ENCODE results near the gene TBL1X.

Gene TBL1X

GRCh38 chrX:9587642-9588041 is 122.8 kb downstream of the TBL1X start:
- Histone ChIP-seq H3K36me3 (replicated peaks; ENCODE audit: low read depth, low read length) (no peaks in the 10 kb centered on the region), H3K27ac (ENCODE audit: low read length) (no peak overlapping the region), H3K4me2 (ENCODE audit: low read length) (no peak overlapping the region)

GRCh38 chrX:9591496-9591895 is 126.6 kb downstream of the TBL1X start:
- Histone ChIP-seq H3K4me3 (ENCODE audit: low read length) (no peak overlapping the region), H3K27me3 (ENCODE audit: low read depth, low read length) (no peaks in the 10 kb centered on the region), H3K36me3 (replicated peaks; ENCODE audit: low read depth, low read length) (no peaks in the 10 kb centered on the region), H3K9me3 (ENCODE audit: insufficient read depth, low read length) (no peaks in the 10 kb centered on the region), H3K4me1 (ENCODE audit: low read length) (peaks cover 8% of the 10 kb centered on the region), H3K4me2 (ENCODE audit: low read length) (no peak overlapping the region), H2AFZ (ENCODE audit: low read depth, low read length) (no peak overlapping the region), H4K20me1 (ENCODE audit: insufficient read depth, low read length) (peaks cover 3% of the 10 kb centered on the region; the same call in 1 of the 2 replicates), H3K27ac (ENCODE audit: low read length) (no peak overlapping the region), H3K79me2 (ENCODE audit: low read length) (no peaks in the 10 kb centered on the region), H3K9ac (ENCODE audit: low read length) (no peak overlapping the region)
- no peak for TF ChIP-seq EZH2phosphoT487 (IDR thresholded peaks at IDR 0.05; ENCODE audit: low read depth)
- TF ChIP-seq CTCF (IDR thresholded peaks at IDR 0.05; ENCODE audit: low read depth, low read length), result no peak

More at GRCh38 chrX:9587642-9588041, 122.8 kb downstream of the TBL1X start:
- Histone ChIP-seq H3K79me2 (ENCODE audit: low read length) (no peaks in the 10 kb centered on the region), H3K9ac (ENCODE audit: low read length) (no peak overlapping the region), H2AFZ (ENCODE audit: low read depth, low read length) (no peak overlapping the region), H3K27me3 (ENCODE audit: low read depth, low read length) (no peaks in the 10 kb centered on the region), H4K20me1 (ENCODE audit: insufficient read depth, low read length) (peaks cover 5% of the 10 kb centered on the region; the same call in 1 of the 2 replicates), H3K4me3 (ENCODE audit: low read length) (no peak overlapping the region), H3K4me1 (ENCODE audit: low read length) (no peaks in the 10 kb centered on the region), H3K9me3 (ENCODE audit: insufficient read depth, low read length) (no peaks in the 10 kb centered on the region)
- no peak for TF ChIP-seq CTCF (IDR thresholded peaks at IDR 0.05; ENCODE audit: low read depth, low read length)
- no peak for TF ChIP-seq EZH2phosphoT487 (IDR thresholded peaks at IDR 0.05; ENCODE audit: low read depth)

- no peak overlapping the region for H3K9ac ChIP-seq (ENCODE audit: low read length)
- peaks cover 8% of the 10 kb centered on the region for H3K4me1 ChIP-seq (ENCODE audit: low read length)
- peak overlapping the region; percentile 50; the same call in 1 of the 2 replicates for H3K4me3 ChIP-seq (ENCODE audit: low read length)
- H2AFZ ChIP-seq (ENCODE audit: low read depth, low read length), result no peak overlapping the region
- H3K9me3 ChIP-seq (ENCODE audit: insufficient read depth, low read length), result no peaks in the 10 kb centered on the region
- H4K20me1 ChIP-seq (ENCODE audit: insufficient read depth, low read length), result peaks cover 3% of the 10 kb centered on the region; the same call in 1 of the 2 replicates
- no peak for TF ChIP-seq CTCF (IDR thresholded peaks at IDR 0.05; ENCODE audit: low read depth, low read length)
- TF ChIP-seq EZH2phosphoT487 (IDR thresholded peaks at IDR 0.05; ENCODE audit: low read depth), result no peak
- H3K27me3 ChIP-seq (ENCODE audit: low read depth, low read length), result no peaks in the 10 kb centered on the region
- H3K4me2 ChIP-seq (ENCODE audit: low read length), result peak overlapping the region; percentile 61
- H3K27ac ChIP-seq (ENCODE audit: low read length), result no peak overlapping the region
- no peaks in the 10 kb centered on the region for H3K36me3 ChIP-seq (replicated peaks; ENCODE audit: low read depth, low read length)
- no peaks in the 10 kb centered on the region for H3K79me2 ChIP-seq (ENCODE audit: low read length)
Observed at GRCh38 chrX:9593756-9594155, 128.9 kb downstream of the TBL1X start.

GRCh38 chrX:9595174-9595573 is 130.3 kb downstream of the TBL1X start:
- no peaks in the 10 kb centered on the region for H3K9me3 ChIP-seq (ENCODE audit: insufficient read depth, low read length)
- no peaks in the 10 kb centered on the region for H3K36me3 ChIP-seq (replicated peaks; ENCODE audit: low read depth, low read length)
- H3K4me2 ChIP-seq (ENCODE audit: low read length), result no peak overlapping the region
- no peaks in the 10 kb centered on the region for H3K79me2 ChIP-seq (ENCODE audit: low read length)
- no peak overlapping the region for H3K27ac ChIP-seq (ENCODE audit: low read length)
- no peak overlapping the region for H3K9ac ChIP-seq (ENCODE audit: low read length)
- no peaks in the 10 kb centered on the region for H3K27me3 ChIP-seq (ENCODE audit: low read depth, low read length)
- peaks cover 3% of the 10 kb centered on the region; the same call in 1 of the 2 replicates for H4K20me1 ChIP-seq (ENCODE audit: insufficient read depth, low read length)
- H2AFZ ChIP-seq (ENCODE audit: low read depth, low read length), result no peak overlapping the region
- no peak overlapping the region for H3K4me3 ChIP-seq (ENCODE audit: low read length)
- TF ChIP-seq EZH2phosphoT487 (IDR thresholded peaks at IDR 0.05; ENCODE audit: low read depth), result no peak
- no peak for TF ChIP-seq CTCF (IDR thresholded peaks at IDR 0.05; ENCODE audit: low read depth, low read length)
- peaks cover 8% of the 10 kb centered on the region for H3K4me1 ChIP-seq (ENCODE audit: low read length)
